Esophagus mucosa (tissue), 1 donor: ENCODE measurements around the gene PPP2R3A. TPM values are rescaled to one million over a fixed set of nuclear protein-coding genes. Genes with fewer than 3 reads are reported as not detected.
"Not testable (repeated sequence)": the region's sequence is repeated elsewhere in the genome, so short reads cannot be mapped to it uniquely, and the experiment has no call there.

ENCODE experiments used
- ATAC-seq: fragments of 200-7000 bp; cut with Tn5 transposase; one replicate; pipeline ENCODE4 v1.9.1; 2020
- total RNA-seq: library from RNA; stranded (reverse); gene quantifications from one replicate; pipeline ENCODE4 v1.2.4, GENCODE V29; 2023
- donor health status: DM: yes; HTN: yes; CAD: no.

PPP2R3A gene
- total RNA-seq, 1 donor from 2014 or later, result 11.4 TPM

DNA sequence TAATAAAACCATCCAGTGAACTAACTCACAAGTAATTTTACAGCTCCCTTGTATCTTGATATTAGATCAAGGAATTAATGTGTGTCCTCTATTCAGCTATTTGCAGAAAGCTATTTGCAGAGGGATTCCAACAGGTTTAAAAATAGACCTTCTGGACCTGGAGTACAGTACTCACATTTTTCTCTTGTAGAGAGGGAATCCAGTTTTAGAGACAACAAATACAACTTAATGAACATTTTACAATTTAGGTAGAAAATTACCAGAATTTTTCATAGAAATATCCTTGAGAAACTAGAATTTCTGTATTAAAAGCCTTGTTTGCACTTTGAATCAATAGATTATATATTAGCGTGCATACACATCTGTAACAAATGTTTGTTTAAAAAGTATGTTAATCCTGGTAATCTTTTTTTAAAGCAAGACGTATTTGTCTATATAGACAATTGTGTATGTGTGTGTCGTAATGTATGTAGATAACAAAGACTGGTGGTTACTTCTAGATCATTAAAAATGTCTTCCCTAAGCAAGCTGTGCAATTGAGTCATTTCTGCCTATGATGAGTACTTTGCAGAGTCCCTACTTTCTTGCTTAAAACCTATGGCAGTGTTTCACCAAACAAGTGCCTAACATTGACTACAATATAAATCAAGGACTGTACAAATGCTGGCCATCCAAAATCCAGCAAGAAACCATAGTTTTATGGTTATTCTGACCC lies 57.9 kb downstream of the PPP2R3A start:
- ATAC-seq, result no peak

DNA sequence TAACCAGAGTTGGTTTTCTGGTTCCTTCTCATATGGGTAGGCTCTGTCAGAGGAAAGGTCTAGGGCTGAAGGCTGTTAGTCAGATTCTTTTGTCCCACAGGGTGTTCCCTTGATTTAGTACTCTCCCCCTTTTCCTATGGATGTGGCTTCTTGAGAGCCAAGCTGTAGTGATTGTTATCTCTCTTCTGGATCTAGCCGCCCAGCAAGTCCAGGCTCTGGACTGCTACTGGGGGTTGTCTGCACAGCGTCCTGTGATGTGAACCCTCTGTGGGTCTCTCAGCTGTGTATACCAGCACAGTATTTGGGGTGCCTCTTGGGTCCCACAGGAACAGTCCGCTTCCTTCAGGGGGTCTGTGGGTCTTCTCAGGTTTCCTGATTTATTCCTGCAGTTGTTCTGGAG lies 70.8 kb downstream of the PPP2R3A start:
- no peak for ATAC-seq

DNA sequence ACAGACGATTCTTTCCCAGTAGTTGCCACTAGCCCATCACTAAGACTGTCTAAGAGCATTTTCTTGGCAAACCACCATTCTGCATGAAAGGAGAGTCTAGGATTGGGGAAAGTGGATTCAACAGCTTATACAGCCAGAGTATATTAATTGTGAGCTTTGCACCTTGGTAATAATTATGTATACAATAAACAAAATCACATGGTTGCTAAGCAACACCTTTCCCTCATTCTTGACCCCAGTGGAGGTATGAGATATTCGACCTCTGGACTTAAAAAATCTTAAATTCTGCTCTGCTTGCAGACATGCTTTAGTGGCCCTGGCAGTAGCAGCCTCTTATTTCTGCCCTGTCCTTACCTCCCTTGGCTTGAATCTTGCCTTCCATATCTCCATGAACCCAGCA lies 73.1 kb downstream of the PPP2R3A start:
- ATAC-seq, result no peak

DNA sequence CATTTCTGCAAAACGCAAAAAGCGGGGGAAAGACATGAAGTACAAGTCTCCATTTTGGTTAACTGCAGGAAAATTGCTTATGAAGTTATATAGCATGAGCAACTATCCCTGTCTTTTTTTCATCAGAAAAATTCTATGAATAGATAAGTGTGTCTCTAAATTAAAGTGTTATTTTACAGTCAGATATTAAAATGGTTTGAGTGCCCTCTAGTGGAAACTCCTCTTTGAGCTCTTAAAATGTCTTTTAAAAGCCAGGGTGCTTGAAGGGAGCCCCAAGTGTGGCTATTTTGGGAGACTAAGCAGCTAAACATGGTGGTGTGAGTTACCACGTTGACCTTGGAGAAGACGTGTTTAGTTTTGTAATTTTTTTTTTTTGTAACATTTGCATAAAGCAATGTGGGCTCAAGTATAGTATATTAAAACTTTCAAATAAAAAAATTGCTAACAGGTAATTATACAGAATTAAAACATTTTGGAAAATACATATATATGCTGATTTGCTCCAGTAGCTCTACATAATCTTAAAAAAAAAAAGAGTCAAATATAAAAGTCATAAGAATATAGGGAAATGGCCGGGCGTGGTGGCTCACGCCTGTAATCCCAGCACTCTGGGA lies 77.2 kb downstream of the PPP2R3A start:
- ATAC-seq, result no peak

DNA sequence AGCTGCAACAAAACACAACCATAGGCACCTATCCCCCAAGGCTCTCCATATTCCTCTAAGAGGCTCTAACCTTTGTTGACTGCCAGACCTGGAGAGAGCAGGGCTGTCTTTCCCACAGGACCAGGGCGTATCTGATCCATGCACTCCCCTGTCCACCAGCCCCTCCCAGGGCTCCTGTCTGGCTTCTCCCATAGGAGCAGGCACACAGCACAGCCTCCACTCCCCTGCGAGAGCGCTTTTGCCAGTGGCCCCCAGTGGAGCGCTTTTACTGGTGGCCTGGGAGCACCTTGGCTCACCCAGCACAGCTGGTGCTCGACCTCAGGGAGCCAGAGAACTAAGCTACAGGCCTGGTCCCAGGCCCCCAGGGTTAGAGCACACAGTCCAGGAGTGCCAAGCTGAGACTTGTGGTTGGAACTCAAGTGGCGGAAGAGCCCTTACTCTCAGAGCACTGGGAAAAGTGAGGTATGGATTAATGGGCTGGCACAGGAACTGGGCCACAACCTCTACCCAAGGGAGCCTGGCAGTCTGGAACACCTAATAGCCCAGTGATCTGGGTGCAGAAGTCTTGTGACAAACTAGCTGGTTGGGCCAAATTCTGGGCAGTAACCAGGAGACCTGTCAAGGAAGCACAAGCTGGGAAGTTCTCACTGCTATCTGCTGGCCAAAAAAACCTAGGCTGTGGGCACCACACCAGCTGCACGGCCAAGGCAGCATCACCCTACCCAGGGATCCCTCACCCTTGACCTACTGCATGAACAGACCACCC lies 79.6 kb downstream of the PPP2R3A start:
- ATAC-seq, result no peak

DNA sequence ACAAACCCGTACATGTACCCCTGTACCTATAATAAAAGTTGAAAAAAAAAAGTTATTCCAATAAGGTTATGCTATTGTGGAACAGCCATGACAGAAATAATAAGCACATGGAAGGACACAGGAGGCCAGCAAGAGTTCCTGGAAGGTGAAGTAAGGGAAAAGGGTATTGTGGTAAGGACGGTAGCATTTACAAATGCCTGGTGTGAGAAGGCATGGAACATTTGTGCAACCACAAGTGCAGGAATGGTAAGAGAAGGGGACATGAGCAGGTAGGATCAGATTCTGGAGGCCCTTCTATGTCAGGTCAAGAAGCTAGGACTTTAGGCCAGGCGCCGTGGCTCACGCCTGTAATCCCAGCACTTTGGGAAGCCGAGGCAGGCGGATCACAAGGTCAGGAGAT lies 82.5 kb downstream of the PPP2R3A start:
- no peak for ATAC-seq

DNA sequence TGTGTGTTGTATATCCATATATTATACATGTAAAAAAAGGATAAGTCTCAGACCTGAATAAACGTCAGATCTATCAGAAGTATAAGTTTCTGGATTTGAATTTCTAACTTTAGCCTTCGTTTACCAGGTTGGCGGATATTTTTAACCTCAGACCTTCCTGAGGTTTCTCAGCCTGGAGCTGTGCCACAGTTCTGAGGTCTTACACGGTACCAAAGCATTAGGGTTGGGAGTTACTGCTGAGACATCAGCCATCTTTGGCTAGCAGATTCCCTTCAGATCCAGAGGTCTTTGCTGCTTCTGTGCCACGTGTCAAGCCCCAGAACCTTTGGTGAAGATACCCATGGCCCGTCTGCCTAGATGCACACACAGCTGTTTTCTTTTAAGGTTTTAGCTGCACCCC lies 84.7 kb downstream of the PPP2R3A start:
- no peak for ATAC-seq

DNA sequence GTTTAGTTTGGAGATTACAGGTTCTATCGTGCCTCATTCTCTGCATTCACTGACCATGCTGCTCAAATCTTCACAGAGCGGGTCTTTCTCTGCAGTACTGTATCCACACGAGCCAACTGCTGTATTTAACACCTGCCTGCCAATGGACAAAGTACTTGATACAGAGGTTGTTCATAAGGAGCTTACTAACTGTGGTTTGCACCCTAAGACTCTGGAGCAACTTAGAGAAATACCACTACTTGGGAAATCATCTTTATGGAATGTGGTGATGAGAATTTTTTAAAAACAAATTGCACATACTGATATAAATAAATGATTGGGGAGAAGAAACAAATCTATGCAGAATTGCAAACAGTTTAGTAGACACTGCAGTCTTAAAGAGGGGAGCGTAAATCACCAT lies 90.0 kb downstream of the PPP2R3A start:
- no peak for ATAC-seq

DNA sequence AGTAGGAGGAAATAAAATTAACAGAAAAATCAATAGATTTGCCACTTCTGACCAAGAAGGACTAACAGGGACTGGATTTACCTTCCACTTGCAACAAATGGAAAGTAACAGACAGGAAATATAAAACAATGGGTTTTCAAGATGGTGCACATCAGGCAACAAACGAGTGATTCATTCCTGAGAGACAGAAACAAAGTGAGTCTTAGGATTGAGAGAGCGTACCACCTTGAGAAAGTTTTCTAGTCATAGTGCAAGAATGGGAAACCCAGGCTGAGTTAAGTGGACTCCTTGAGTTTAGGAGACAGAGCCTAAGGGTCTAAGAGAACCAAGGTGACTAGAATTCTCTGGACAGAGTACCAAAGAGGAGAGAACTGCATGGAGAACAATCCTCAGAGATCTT lies 101.7 kb downstream of the PPP2R3A start:
- ATAC-seq, result no peak

DNA sequence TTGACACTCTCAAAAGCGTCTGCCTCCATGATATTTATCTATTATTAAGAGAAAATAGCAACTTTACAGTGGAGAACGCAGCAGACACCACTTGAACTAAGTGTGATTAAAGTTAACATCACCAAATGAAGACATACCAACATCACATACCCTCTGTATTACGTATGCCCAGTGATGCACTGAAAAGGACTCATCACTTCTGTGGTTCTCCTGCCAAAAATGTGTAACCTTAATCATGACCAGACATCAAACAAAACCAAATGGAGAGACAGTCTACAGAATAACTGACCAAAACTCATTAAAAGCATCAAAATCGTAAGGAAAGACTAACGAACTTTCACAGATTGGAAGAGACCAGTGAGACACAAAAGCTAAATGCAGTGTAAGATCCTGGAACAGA lies 103.2 kb downstream of the PPP2R3A start:
- no peak for ATAC-seq

DNA sequence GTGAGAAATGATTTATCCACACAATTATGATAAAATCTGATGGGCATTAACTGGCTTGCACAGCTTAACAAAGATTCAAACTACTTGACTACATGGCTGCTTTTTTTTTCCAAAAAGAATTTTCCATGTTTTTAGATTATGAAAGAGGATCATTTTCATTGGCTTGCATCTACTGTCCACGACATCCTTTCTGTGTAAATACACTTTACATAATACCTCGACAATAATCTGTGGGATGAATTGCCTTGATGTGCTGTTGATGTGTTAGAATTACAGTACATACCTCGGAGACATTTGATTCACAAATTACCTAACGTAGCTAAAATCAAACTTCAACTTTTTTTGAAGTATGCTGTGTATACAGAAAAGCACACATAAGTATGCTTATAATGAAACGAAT lies 104.4 kb downstream of the PPP2R3A start:
- ATAC-seq, result no peak

DNA sequence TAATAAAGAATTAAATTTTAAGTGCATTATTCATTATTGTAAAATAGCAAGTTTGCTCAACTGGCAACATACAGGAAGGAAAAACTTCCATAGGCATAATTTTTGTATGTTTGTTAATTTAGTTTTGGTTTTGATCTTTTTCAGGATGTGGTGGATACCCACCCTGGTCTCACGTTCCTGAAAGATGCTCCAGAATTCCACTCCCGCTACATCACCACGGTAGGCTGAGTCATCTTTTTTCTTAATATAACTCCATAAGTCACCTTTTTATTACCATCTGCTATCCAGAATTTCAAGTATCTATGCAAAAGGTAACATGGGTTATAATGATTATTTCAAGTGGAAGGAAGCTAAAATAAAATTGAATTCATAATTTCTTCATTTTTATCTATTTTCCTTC lies 104.8 kb downstream of the PPP2R3A start:
- ATAC-seq, result no peak

DNA sequence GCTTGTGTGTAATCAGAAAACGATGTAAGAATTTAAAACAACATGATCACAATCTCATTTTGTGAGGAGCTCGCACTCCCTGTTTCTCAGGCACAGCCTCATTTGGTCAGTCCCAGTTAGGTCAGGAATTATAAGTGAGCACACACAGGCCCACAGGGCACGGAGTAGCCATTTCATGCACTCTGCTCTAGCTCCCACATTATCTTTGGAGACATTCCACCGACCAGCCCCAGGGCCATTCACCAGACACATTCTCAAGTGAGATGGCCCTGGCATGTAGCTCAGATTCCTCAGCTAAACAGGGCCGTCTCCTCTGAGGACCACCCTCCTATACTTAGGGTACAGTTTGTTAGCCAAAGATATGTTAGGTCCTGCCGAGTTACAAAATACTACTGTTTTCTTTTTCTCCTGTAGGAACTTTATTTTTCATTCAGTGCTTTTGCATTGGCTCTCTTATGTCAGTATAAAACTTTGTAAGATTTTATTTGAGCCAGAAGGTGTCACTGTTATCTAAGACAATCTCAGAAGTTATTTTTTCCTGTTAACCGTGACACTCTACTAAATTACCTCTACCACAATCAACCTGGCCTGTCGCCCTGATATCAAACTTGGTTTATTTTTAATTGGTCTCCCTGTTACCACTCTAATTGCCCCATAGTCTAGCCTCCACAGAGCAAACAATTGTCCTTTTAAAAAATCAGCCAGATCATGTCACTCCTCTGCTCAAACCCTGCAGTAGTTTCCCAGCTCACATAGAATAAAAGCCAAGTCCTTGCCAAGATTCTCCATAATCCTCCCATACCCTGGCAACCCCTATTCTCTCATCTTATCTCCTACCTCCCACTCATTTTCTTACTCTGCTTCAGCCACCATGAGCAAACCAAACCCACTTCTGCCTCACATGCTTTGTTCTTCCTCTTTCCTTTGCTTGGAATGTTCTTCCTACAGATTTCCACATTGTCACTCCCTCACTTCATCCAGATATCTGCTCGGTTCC lies 105.7 kb downstream of the PPP2R3A start:
- ATAC-seq, result no peak

DNA sequence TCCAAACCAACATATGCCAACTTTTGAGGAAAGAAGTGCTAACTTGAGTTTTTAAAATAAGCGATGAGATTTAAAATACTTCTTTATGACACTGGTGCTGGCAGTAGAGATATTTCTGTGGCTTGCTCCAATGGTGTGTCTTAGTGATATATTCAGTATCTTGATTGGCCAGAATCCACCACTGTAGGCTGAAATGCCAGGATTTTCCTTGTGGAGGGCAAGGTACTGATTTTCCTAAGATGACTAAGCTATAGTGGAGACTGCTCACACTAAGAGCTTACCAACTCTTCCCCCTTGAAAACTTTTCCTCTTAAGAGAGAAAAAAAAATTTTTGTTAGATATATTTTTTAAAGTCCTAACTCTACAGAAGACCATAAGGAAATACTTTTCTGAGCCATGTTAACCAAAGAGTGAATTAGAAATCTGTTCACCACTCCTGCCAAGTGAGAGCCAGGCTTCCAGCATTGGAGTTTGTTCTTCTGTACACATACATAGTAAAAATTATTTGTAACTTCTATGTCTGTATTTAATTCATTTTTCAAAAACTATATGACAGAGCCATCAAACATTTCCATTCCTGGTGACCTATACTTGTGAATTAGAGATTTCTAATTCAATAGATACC lies 109.1 kb downstream of the PPP2R3A start:
- no peak for ATAC-seq

DNA sequence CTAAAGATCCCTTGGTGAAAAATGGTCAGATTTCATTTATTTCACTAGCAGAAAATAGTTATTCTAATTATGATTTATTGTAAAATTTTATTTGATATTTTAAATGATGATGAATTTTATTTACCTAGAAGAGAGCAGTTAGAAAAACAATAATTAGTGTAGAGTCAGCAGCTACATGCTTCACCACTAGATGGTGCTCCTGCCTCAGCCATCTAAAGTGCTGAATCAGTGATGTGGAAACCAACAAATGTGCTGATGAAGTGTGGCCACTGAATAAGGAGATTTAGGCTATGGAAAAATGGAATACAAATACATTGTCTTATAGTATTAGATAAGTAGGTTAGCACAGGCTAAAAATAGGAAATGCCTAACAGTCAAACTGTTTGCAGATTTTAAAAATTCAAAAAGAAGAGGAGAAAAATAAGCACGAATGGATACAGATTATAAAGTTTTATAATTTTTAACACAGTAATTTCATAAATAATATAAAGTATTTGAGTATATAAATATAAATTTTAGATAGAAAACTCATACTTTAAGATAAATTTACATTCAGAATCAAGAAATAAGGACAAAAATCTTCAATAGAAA lies 109.8 kb downstream of the PPP2R3A start:
- ATAC-seq, result peak; percentile 92

DNA sequence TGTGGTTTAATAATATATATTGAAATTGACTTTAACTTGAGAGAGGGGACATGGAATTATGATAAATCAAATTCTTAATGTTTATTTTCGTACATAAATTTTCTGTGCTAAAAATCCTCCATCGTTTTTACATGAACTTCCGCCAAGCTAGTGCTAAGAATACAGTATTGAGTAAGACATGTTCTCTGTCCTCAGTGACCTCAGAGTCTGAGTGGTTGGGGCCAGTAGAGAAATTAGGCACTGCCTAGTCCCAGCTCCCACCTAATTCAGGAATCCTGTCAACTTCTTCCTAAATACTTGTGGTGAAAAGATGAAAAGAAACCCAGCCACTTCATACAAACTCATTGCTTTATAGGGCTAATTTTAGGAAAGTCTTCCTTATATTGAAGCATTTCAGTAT lies 110.3 kb downstream of the PPP2R3A start:
- no peak for ATAC-seq

DNA sequence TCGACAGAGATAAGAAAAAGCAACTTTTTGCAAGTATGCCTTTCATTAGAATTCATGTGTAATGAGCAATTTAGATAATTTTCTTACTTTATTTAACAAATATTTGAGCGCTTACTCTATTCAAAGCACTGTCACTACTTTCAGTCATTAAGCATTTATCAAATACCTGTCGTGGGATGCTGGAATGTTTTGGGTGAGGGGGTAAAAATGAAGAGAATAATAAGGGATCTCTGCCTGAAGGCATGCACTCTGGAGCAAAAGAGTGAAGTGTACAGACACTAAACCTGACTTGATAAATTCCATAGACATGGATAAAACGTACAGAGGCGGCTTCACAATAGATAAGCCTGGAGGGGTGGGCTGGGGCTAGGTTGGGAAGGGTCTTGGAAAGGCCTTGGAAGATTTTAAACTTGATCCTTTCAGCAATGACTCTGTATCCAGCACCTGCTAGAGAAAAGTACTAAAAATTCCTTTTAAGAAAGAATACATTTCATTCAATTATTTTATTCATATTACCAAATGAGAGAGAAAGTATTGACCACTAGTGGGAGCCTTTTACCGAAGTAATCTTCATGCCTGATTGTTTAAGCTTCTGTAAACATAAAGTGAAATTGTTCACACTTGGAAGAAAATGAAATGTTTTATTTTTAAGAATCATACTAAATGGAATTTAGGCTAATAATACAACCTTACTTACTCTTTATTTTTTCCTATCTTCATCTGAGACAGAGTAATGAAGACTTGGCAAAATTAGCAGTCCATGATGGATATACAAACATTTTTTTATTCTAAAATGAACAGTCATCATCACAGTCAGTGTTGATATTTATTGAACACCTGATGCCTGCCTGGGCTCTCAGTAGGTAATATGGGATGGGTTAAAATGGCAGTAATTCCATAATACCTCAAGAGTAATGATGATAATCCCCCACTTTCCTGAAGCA lies 113.2 kb downstream of the PPP2R3A start:
- no peak for ATAC-seq

DNA sequence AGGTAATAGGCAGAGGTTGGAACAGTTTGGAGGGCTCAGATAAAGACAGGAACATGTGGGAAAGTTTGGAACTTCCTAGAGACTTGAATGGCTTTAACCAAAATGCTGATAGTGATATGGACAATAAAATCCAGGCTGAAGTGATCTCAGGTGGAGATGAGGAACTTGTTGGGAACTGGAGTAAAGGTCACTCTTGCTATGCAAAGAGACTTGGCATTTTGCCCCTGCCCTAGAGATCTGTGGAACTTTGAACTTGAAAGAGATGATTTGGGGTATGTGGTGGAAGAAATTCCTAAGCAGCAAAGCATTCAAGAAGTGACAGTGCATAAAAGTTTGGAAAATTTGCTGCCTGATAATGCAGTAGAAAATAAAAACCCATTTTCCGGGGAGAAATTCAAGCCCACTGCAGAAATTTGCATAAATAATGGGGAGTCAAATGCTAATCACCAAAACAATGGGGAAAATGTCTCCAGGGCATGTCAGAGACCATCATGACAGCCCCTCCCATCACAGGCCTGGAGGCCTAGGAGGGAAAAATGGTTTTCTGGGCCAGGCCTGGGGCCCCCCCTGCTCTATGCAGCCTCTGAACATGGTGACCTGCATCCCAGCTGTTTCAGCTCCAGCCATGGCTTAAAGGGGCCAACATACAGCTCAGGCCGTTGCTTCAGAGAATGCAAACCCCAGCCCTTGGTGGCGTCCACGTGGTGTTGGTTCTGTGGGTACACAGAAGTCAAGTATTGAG lies 118.3 kb downstream of the PPP2R3A start:
- ATAC-seq, result not testable (repeated sequence)

DNA sequence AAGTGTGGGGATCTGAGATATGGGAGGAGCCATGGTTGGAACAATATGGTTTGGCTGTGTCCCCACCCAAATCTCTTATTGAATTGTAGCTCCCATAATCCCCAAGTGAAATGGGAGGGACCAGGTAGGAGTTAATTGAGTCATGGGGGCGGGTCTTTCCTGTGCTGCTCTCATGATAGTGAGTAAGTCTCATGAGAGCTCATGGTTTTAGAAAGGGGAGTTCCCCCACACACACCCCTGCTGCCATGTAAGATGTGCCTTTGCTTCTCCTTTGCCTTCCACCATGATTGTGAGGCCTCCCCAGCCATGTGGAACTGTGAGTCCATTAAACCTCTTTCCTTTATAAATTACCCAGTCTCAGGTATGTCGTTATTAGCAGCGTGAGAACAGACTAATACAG lies 119.5 kb downstream of the PPP2R3A start:
- not testable (repeated sequence) for ATAC-seq

DNA sequence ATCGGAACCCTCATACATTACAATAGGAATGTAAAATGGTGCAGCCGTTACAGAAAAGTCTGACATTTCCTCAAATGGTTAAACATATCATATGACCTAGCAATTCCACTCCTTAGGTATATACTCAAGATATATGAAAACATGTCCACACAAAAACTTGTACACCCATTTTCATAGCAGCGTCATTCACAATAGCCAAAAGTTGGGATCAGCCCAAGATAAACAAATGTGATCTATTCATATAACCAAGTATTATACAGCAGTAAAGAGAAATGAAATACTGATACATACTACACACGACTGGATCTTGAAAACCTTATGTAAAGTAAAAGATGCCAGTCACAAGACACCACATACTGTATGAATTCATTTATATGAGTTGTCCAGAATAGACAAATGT lies 128.2 kb downstream of the PPP2R3A start:
- ATAC-seq, result peak; percentile 25
